Activated CD8-positive, alpha-beta T cell treated with anti-CD3 and anti-CD28 coated beads for 36 hours (primary cell): ENCODE data around the gene TRPC4AP. TPM values are rescaled to one million over a fixed set of nuclear protein-coding genes. Genes with fewer than 3 reads are reported as not detected.

ENCODE experiments used
- ATAC-seq: fragments of 200-7000 bp; cut with Tn5 transposase; one replicate; pipeline ENCODE4 v1.10.0; 2021; ENCODE audit warnings: mild to moderate bottlenecking, moderate library complexity
- CTCF ChIA-PET: fragments of 350-600 bp; sonication (Branson Sonifier 250); formaldehyde crosslinking; loops from one replicate; lab custom pipeline; 2021; ENCODE audit warnings: antibody characterized with exemption; lab: Charles Lee
- POLR2A ChIA-PET: fragments of 350-600 bp; sonication (Branson Sonifier 250); formaldehyde crosslinking; loops from one replicate; lab custom pipeline; 2021; ENCODE audit warnings: antibody characterized with exemption; lab: Charles Lee
- DNase-seq: peaks from one replicate; pipeline ENCODE4 v3.0.0-alpha.2; 2020
- H3K27ac Mint-ChIP-seq: one replicate; pipeline ENCODE4 v1.8.0; 2021; ENCODE audit warnings: mild to moderate bottlenecking, mixed read lengths
- H3K27me3 Mint-ChIP-seq: one replicate; pipeline ENCODE4 v1.8.0; 2021; ENCODE audit warnings: mixed read lengths
- H3K36me3 Mint-ChIP-seq: one replicate; pipeline ENCODE4 v1.8.0; 2021; ENCODE audit warnings: low read depth, mixed read lengths
- H3K4me1 Mint-ChIP-seq: one replicate; pipeline ENCODE4 v1.8.0; 2021; ENCODE audit warnings: low read depth, mixed read lengths
- H3K4me3 Mint-ChIP-seq: one replicate; pipeline ENCODE4 v1.8.0; 2021; ENCODE audit warnings: mild to moderate bottlenecking, moderate library complexity, mixed read lengths
- H3K9me3 Mint-ChIP-seq: one replicate; pipeline ENCODE4 v1.8.0; 2021; ENCODE audit warnings: mixed read lengths
- CTCF ChIP-seq: fragments of 200-600 bp; IDR thresholded peaks from one replicate; pipeline ENCODE4 v1.8.0; 2022; ENCODE audit warnings: antibody characterized with exemption, mild to moderate bottlenecking
- intact Hi-C: fragments of 100-400 bp; cut with micrococcal nuclease; formaldehyde crosslinking; loops from one replicate; pipeline ENCODE4 v1.10.0; 2022
- total RNA-seq, 2 experiments: library from RNA; stranded (reverse); gene quantifications; one replicate each; pipeline ENCODE4 v1.2.3, GENCODE V29; 2021

The TRPC4AP gene
- total RNA-seq, 2 experiments from 2014 or later: 34.2 to 38.2 TPM

GRCh38 chr20:35000922-35001595, 91.5 kb downstream of the TRPC4AP start:
- Mint-ChIP-seq H3K36me3 (peaks cover 22% of the 10 kb centered on the region), H3K9me3 (no peaks in the 10 kb centered on the region), H3K27me3 (no peaks in the 10 kb centered on the region), H3K4me1 (no peaks in the 10 kb centered on the region), H3K27ac (no peak overlapping the region), H3K4me3 (no peak overlapping the region)
- no peak for ATAC-seq
- ChIA-PET POLR2A (interaction anchor here (0.8 to 1.0 kb wide), 2 partner anchors 10 to 24 kb away, joined by 3 to 5 read pairs; no protein-coding TSS in a partner anchor), CTCF (interaction anchor here (0.8 to 1.0 kb wide), 2 partner anchors 171 to 208 kb away, joined by 3 read pairs; no protein-coding TSS in a partner anchor)
- intact Hi-C loops: no loop called here
- no peak for DNase-seq
- no peak for TF ChIP-seq CTCF

GRCh38 chr20:35000311-35000921, 92.2 kb downstream of the TRPC4AP start:
- CTCF ChIA-PET: interaction anchor here (1.0 kb wide), 1 partner anchor 208 kb away, joined by 3 read pairs; no protein-coding TSS in a partner anchor
- no peak for ATAC-seq
- intact Hi-C loops: no loop called here
- Mint-ChIP-seq H3K27ac (no peak overlapping the region), H3K4me3 (no peak overlapping the region), H3K4me1 (no peaks in the 10 kb centered on the region), H3K27me3 (no peaks in the 10 kb centered on the region), H3K36me3 (peaks cover 23% of the 10 kb centered on the region), H3K9me3 (no peaks in the 10 kb centered on the region)
- POLR2A ChIA-PET: no interaction called here
- TF ChIP-seq CTCF: no peak
- no peak for DNase-seq

- H3K4me1 Mint-ChIP-seq: no peaks in the 10 kb centered on the region
- no peak overlapping the region for H3K27ac Mint-ChIP-seq
- no peak for DNase-seq
- POLR2A ChIA-PET: interaction anchor here (1.2 kb wide), 1 partner anchor 8 kb away, joined by 3 read pairs; no protein-coding TSS in a partner anchor
- ATAC-seq: no peak
- no peak for TF ChIP-seq CTCF
- CTCF ChIA-PET: no interaction called here
- H3K36me3 Mint-ChIP-seq: peaks cover 23% of the 10 kb centered on the region
- no peaks in the 10 kb centered on the region for H3K27me3 Mint-ChIP-seq
- H3K4me3 Mint-ChIP-seq: no peak overlapping the region
- intact Hi-C loops: no loop called here
- H3K9me3 Mint-ChIP-seq: no peaks in the 10 kb centered on the region
These were observed 92.8 kb downstream of the TRPC4AP start for GRCh38 chr20:34999782-35000181.

GRCh38 chr20:34999021-34999451, 93.6 kb downstream of the TRPC4AP start:
- intact Hi-C loops: no loop called here
- POLR2A ChIA-PET: interaction anchor here (1.1 to 1.2 kb wide), 2 partner anchors 9 to 77 kb away, joined by 3 read pairs; no protein-coding TSS in a partner anchor
- Mint-ChIP-seq H3K36me3 (peaks cover 21% of the 10 kb centered on the region), H3K4me1 (no peaks in the 10 kb centered on the region), H3K9me3 (no peaks in the 10 kb centered on the region), H3K4me3 (no peak overlapping the region), H3K27me3 (no peaks in the 10 kb centered on the region), H3K27ac (no peak overlapping the region)
- CTCF ChIA-PET: interaction anchor here (1.7 kb wide), 1 partner anchor 125 kb away, joined by 6 read pairs; no protein-coding TSS in a partner anchor
- no peak for TF ChIP-seq CTCF
- DNase-seq: no peak
- no peak for ATAC-seq
